Breast epithelium (tissue), 3 donors: Measurements from ENCODE around the gene NAT10.

ENCODE experiments used
- POLR2A ChIP-seq: fragments of 450-650 bp; IDR thresholded peaks from one replicate; pipeline ENCODE4 v1.6.1; 2016; ENCODE audit warnings: antibody characterized with exemption, mild to moderate bottlenecking, moderate library complexity
- POLR2AphosphoS5 ChIP-seq, 3 donors: sonication (generic); formaldehyde crosslinking; IDR thresholded peaks; one replicate each; pipeline ENCODE4 v1.6.1; 2017; ENCODE audit warnings: antibody characterized with exemption in 3 of 3
- TF ChIP-seq, protein P1 (sequence below), 3 donors: fragments of 450-650 bp; IDR thresholded peaks; one replicate each; pipeline ENCODE4 v1.5.1; 2016 to 2017; ENCODE audit warnings: antibody characterized with exemption in 3 of 3, mild to moderate bottlenecking in 3 of 3, moderate library complexity in 3 of 3

DNA sequence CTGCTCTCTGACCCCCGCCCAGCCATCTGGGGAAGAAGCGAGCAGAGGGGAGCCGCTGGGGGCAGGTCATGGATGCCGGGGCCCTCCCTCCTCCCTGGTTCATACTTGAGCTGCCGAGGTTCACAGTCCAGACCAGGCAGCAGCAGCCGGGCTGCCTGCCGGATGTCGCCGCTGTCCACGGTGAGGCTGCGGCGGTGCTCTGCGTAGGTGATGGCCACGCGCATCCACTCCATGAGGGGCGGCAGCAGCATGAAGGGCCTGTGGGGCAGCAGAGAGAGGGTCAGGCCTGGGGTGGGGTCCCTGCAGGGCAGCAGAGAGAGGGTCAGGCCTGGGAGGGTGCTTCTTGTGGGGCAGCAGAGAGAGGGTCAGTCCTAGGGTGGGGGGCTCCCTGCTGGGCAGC lies 67.6 kb downstream of the NAT10 start:
- TF ChIP-seq, protein P1, sequence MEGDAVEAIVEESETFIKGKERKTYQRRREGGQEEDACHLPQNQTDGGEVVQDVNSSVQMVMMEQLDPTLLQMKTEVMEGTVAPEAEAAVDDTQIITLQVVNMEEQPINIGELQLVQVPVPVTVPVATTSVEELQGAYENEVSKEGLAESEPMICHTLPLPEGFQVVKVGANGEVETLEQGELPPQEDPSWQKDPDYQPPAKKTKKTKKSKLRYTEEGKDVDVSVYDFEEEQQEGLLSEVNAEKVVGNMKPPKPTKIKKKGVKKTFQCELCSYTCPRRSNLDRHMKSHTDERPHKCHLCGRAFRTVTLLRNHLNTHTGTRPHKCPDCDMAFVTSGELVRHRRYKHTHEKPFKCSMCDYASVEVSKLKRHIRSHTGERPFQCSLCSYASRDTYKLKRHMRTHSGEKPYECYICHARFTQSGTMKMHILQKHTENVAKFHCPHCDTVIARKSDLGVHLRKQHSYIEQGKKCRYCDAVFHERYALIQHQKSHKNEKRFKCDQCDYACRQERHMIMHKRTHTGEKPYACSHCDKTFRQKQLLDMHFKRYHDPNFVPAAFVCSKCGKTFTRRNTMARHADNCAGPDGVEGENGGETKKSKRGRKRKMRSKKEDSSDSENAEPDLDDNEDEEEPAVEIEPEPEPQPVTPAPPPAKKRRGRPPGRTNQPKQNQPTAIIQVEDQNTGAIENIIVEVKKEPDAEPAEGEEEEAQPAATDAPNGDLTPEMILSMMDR (IDR thresholded peaks at IDR 0.05): no peak
- no peak for TF ChIP-seq POLR2AphosphoS5 (IDR thresholded peaks at IDR 0.05)
- TF ChIP-seq POLR2A: no peak
